Fibroblast of peridontal ligament (primary cell): ENCODE data around the gene PHACTR1.

Experiments
- DNase-seq: peaks from one replicate; pipeline ENCODE4 v3.0.0-alpha.2; 2010; ENCODE audit errors: extremely low read depth

Gene PHACTR1

GRCh38 chr6:13191461-13191860 is 474.9 kb downstream of the PHACTR1 start:
- DNase-seq: no peak

GRCh38 chr6:13194852-13195251 is 478.3 kb downstream of the PHACTR1 start:
- peak; percentile 69 for DNase-seq

- DNase-seq: no peak
Measured at GRCh38 chr6:13195803-13196202, 479.2 kb downstream of the PHACTR1 start.

GRCh38 chr6:13198168-13198567 is 481.6 kb downstream of the PHACTR1 start:
- DNase-seq: no peak

DNA sequence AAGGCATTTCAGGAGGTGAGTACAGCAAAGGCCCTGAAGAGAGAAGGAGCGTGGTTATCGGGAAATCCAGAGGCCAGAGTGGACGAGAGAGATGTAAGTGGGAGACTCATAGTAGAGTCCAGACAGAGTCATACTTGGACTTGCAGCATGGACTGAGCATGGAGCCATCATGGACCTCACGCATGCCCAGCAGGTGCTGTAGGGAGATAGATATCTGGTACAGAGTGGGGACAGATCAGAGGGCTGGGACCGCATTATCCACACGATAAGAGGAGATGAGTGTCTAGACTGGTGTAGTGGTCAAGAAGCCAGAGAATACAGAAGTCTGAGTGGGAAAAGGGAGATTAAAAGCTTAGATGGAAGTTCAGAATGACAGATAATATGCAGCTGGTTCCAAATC is 484.8 kb downstream of the PHACTR1 start:
- no peak for DNase-seq

GRCh38 chr6:13203145-13203544 is 486.6 kb downstream of the PHACTR1 start:
- no peak for DNase-seq

GRCh38 chr6:13205106-13205505 is 488.5 kb downstream of the PHACTR1 start:
- no peak for DNase-seq

DNA sequence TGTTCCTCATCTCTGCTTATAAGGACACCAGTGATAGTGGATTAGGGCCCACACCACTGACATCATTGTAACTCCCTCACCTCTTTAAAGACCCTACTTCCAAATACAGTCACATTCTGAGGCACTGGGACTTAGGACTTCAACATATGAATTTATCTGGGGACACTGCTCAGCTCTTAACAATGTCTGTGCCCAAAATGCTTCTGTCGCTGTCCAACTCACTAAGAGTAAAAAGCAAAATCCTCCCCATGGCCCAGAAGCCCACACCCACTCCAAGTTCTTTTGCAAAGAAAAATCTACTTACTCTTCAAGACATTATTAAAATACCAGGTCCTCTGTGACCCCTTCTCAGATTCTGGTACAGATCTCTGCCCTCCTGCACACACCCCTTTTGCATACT is 495.5 kb downstream of the PHACTR1 start:
- DNase-seq: no peak

DNA sequence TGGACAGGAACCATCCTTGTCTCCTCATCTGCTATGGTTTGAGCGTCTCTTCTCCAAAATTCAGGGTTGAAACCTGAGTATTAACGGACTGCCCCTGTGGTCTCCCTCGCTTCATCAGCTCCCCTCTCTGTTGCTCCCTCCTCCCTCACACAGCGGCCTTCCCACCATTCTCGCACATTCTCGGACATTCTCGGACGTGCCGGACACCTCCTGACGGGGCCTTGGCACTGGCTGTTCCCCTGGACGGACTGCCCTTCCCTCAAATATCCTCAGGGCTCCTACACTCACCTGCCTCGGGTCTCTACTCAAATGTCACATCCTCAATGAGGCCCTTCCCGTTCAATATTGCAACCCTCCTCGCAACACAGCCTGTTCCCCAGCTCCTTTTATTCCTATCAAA is 496.0 kb downstream of the PHACTR1 start:
- DNase-seq: no peak

- DNase-seq: no peak
Measured at GRCh38 chr6:13215390-13215789, 498.8 kb downstream of the PHACTR1 start.

DNA sequence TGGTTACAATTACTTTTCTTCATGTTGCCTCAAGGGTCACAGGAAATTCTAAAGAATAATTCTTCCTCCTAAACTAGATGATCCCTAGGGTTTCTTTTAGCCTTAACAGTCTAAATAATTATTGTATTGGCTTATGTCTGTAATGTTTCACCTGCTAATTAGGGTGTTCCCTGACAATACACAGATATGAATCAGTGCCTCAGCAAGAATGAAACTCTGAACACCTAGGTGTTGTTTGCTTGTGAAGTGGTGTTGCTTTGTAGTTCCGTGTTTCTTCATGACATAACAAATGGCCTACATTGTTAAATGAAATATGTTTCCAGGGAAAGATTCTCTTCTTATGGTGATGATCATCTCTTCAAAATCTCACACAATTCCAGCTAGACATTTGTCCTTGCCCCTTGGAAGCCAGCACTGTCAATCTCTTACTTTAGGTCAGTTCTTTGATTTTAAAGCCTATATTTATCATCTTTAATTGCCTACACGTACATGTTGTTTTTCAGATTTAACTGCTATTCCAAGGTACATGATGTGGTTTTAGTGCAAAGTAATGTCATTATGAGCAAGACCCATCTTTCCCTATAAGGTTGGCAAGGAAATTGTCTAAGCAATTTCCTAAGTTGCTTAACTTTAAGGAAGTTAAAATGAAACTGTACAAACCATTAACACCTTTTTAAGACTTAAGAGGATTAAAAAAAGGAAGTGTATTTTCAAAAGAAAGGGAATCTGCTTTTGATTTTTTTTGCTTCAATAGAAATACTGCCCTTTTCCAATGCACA is 499.9 kb downstream of the PHACTR1 start:
- DNase-seq: no peak

- no peak for DNase-seq
Measured at GRCh38 chr6:13217206-13217905, 500.8 kb downstream of the PHACTR1 start.

DNA sequence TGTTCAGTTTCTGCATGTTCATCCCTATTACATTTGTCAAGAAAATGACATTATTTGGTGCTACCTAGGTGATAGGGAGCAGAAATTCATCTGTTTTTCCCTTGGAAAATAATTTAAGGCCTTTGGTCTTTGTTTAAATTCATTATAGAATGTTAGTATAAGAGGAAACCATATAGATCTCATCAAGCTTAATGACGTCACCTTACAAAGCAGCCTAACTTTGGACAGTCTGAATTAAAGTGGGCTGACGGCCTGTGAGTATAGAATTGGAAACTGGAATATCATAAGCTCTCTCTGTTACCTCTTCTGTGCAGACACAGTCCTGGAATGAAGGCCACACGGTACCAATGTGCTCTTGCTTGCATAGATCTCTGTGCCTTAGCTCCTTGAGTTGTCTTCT is 503.7 kb downstream of the PHACTR1 start:
- DNase-seq: no peak

DNA sequence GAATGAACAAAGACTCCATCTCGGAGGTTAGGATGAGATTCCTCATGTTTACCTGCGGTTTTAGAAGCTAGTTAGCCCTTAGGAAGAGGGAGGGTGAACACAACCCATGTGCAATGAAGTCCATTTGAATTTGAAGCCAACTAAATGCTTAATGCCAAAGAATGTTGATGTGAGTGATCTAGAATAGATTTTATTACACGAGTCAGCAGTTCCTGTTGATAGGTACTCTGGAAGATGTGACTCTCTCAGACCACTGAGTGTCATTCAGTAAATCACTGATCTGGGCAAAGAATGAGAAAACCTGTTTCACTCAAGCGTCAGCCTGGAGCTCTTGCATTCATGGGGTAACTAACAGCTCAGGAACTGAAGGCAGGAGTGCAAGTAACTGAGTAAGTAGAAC is 505.5 kb downstream of the PHACTR1 start:
- no peak for DNase-seq

DNA sequence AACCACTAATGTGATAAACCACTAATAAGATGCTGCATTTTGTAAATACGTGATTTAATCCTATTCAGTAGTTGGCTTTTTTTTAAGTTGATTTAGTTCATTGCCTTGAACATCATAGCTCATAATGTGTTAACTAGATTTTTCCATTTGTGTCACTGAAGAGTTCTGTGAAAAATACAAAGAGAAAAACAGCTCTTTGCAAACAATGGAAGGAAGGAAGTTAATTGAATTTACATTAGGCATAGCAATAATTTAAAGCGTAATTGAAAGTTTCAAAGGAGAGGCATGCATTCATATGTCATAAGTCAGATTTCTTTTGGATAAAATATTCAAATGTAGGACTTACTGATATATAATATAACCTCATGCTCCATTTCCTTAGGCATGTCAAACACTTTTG is 509.5 kb downstream of the PHACTR1 start:
- no peak for DNase-seq

DNA sequence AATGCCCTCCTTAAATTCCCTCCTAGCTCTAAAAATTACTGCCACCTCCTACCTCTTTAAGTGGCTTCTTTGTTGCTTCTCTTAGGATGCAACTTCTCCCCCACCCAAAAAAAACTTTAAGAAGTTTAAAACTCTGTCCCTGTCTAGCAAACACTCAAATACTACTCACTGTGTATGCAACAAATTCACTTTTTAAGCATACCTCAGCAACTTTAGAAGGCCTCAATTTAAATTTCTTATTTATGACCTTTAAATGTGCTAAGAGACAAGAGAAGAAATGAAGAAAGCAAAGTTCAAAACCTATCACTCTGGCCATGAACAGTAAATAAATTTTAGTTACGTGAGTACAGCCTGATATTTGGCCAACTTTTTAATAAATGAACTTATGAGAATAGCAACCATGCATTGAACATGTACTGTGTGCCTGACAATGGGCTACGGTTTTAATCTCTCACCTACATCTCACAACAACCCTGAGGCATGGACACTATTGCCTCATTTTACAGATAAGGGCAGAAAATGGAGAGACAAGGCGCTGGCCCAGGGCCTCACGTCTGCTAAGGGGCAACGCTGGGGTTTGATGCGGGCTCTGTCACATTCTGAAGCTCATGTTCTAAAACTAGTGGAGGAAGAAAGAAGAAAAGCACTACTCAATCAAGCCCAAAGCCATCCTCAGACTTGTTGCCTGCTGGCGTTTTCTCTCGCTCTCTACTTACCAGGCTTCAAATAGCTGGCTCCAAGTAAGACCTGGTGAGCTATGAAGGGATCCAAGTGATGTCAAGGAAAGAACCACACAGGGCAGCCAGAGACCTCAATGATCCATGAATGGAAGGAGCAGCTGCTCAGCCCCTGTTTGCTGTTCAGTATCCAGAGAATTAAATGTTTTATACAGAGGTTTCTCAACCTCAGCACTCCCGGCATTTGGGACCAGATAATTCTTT is 512.0 kb downstream of the PHACTR1 start:
- DNase-seq: no peak

DNA sequence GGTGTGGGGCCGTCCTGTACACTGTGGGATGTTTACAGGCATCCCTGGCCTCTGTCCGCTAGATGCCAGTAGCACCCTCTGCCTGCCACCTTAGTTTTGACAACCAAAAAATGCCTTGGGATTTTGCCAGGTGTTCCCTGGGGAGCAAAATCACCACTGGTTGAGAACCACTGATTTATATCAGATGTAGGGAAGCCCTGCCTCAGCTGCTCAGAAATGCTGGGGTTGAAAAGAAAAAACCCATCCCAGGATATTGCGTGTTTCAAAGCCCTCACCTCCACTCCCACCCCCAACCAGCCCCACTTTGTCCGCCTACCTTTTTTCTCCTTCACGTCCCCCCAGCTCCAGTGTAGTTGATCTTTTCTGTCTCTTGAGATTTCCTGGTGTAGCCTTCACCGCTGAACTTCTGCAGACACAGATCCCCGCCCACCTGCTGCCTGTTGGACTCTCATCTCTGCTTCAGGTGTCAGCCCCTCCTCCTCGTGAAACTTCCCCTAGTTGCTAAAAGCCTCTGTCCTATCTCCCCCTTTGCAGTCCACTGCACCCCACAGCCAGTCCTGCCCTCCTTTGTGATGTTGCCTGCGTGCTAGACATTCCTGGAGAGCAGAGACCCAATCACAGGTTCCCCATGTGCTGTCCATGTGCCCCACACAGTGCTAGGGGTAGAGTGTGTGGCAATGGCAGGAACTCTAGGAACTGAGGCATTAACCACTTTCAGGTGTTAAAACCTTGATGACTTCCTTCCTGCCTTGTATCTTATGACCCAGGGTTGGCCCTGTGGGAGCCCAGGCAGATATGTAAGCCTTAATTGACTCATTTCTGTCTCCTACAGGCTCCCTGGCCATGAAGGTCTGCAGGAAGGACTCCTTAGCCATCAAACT is 512.9 kb downstream of the PHACTR1 start:
- no peak for DNase-seq

- DNase-seq: no peak
Measured at GRCh38 chr6:13233106-13233505, 516.5 kb downstream of the PHACTR1 start.

- DNase-seq: no peak
Measured at GRCh38 chr6:13234130-13234529, 517.6 kb downstream of the PHACTR1 start.

- no peak for DNase-seq
Measured at GRCh38 chr6:13235339-13235738, 518.8 kb downstream of the PHACTR1 start.

DNA sequence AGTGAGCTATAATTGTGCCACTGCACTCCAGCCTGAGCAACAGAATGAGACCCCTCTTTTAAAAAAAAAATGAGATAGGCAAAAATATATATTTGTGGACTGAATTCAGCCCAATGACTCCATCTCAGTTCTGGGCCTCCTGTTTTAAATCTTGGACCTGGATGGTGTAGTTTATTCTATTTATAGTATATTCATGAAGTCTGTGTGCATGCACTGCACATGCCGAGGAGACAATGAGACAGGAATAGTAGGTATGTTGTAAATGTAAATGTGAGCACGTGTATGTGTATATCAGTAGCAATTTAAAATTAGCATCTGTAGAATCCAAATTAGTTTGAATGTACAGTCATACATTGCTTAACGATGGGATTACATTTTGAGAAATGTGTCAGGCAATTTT is 520.8 kb downstream of the PHACTR1 start:
- DNase-seq: no peak
